GM12801 (cell line): ENCODE data around the gene ZFP42.

Source experiments
- CTCF ChIP-seq: IDR thresholded peaks from one replicate; pipeline ENCODE4 v1.5.1; 2011; ENCODE audit warnings: control low read depth; ENCODE audit not compliant: insufficient read length; ENCODE audit errors: extremely low read depth

Gene ZFP42

GRCh38 chr4:187995322-187996207 is at the start of gene ZFP42:
Gene ZFP42 (plus strand): TSS chr4:187995771. CDS start chr4:188002808, 7,037 bp downstream.
- TF ChIP-seq CTCF = no peak

GRCh38 chr4:187961171-187961570 is 34.4 kb upstream of the ZFP42 start:
- TF ChIP-seq CTCF = no peak

- TF ChIP-seq CTCF = no peak
Observed at GRCh38 chr4:187961961-187962360, 33.6 kb upstream of the ZFP42 start.

- TF ChIP-seq CTCF = no peak
Observed at GRCh38 chr4:187962926-187963325, 32.6 kb upstream of the ZFP42 start.

- TF ChIP-seq CTCF = no peak
Observed at GRCh38 chr4:187965726-187966125, 29.8 kb upstream of the ZFP42 start.

- TF ChIP-seq CTCF = no peak
Observed at GRCh38 chr4:187972135-187972534, 23.4 kb upstream of the ZFP42 start.

GRCh38 chr4:187983746-187984145 is 11.8 kb upstream of the ZFP42 start:
- TF ChIP-seq CTCF = no peak
